Lower leg skin (tissue), 3 donors: ENCODE data around the gene AK8.
"Not testable (repeated sequence)": the region's sequence is repeated elsewhere in the genome, so short reads cannot be mapped to it uniquely, and the experiment has no call there.

Source experiments
- CTCF ChIP-seq, 3 donors: fragments of 450-650 bp; IDR thresholded peaks; one replicate each; pipeline ENCODE4 v1.5.1; 2016; ENCODE audit warnings: antibody characterized with exemption in 3 of 3, mild to moderate bottlenecking in 3 of 3, moderate library complexity in 2 of 3
- POLR2A ChIP-seq, 2 donors: fragments of 450-650 bp; IDR thresholded peaks; one replicate each; pipeline ENCODE4 v1.6.1; 2016 to 2017; ENCODE audit warnings: antibody characterized with exemption in 2 of 2, mild to moderate bottlenecking in 1 of 2, moderate library complexity in 1 of 2

GRCh38 chr9:132711152-132711551 lies 166.9 kb downstream of the AK8 start:
- not testable (repeated sequence) for TF ChIP-seq POLR2A, CTCF (IDR thresholded peaks at IDR 0.05)
